CD4-positive, alpha-beta T cell treated with Interleukin-1 beta for 1 hour (primary cell): ENCODE data around the gene WNT8A.
"Not testable (repeated sequence)": the region's sequence is repeated elsewhere in the genome, so short reads cannot be mapped to it uniquely, and the experiment has no call there.

ENCODE experiments used
- DNase-seq, 2 donors: peaks; one replicate each; pipeline ENCODE4 v3.0.0-alpha.2; 2020 to 2022

The WNT8A gene, protein sequence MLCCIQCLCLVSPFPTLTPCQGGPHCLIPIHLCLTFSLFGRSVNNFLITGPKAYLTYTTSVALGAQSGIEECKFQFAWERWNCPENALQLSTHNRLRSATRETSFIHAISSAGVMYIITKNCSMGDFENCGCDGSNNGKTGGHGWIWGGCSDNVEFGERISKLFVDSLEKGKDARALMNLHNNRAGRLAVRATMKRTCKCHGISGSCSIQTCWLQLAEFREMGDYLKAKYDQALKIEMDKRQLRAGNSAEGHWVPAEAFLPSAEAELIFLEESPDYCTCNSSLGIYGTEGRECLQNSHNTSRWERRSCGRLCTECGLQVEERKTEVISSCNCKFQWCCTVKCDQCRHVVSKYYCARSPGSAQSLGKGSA

GRCh38 chr5:138083702-138084101 lies at the start of gene WNT8A:
WNT8A (plus strand) TSS chr5:138084033; CDS start chr5:138084128, 95 bp downstream.
- no peak for DNase-seq

DNA sequence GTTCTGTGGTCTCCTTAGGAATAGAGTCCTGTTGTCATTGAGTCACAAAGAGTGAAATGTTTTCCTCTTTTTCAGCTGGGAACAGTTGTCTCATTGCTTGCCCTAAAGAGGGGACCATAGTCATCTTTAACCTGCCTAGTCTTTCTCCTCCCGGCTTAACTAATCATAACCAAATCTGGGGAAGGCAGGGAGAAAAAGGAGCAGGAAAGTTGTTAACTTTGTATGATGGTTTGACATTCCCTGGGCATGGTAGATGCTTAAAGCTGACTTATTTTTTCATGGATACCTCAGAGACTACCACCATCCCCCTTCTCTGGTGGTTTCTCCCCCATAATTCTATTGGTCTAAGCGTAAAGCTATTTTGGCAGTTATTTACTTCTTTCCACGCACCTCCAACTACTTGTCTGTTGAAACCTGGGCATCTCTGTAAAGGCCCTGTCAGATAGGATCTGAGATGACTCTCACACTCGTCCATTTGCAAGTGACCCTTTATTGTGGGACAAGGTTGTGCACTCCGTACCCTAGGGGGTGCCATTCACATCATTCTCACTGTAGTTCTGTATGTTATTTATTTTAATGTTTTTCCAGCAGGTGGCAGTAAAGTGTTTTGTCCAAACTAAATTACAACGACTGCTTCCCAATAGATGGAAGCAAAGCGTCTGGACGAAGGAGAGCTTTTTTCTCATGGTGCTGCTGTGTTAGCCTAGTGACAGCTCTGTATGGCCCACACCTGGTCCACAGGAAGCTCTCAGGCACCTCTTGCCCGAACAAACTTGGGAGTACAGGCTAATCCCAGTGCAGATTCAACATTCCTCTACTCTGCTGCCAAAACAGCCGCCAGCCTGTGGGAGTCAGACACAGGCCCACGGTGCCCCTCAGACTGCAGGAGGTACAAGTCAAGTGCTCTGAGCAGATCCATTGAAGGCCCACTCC lies 48.0 kb upstream of the WNT8A start:
- DNase-seq, result peak; percentile 77 to 85

DNA sequence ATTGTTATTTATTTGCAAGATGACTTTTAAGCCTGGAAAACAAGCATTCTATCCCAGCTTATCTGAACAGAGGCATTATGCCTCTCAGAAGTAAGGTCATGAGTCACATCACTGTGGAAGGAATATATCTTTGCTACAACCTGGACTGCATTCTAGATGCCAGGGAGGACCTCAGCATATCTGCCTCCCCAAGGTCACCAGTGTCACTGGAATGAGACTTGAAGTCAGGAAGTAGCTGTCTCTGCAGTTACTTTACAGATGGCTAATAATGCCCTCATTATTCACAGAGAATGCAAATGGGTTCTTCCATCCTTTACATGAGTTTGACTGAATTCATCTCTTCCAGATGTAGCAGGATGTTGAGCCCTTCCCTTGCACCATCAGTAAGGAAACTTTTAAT lies 46.6 kb upstream of the WNT8A start:
- no peak for DNase-seq

DNA sequence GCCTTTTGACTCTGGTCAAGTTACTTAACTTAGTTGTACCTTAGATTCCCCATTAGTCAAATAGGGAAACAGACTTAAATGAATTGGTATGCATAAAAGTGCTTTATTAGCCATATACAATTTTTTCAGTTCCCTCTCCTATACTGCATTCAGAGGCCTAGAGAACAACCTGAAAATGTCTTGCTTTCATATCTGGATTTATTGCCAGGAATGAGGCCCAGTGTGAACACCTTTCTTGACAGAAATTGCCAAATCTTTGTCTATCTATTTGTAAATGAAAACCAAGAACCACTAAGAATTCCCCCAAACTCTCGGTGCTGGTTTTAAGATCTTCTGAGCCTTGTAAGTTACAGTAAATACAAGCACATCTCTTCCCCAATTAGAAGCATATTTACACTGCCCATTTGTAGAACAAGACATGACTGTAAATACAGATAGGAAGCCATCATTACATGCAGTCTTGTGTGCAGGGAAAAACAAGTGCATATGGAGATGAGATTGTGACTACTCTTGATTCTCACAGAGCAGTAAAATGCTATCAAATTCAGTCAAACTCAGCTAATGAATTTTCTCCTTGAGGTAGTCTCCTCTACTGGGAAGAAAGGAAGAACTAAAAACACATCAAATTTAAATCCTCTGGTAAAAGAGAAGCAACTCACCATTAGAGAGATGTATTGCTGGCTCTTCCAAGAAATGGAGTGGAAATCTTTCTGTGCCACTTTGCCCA lies 45.8 kb upstream of the WNT8A start:
- no peak for DNase-seq

DNA sequence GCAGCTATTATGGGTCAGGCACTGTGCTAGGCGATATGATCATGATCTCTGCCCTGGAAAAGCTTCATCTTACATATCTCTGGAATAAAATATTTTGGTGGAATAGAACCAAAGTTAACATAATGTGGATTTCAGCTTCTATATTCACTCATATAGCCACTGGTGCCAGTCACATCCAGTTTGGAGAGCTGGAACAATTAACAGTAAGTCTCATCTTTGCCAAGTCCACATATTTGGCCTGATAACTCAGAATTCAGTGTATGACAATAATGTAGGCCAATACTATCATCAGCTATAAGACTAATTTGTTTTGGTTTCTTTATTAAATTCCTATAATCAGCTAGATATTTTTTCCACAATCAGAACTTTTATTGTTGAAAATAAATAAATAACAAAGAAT lies 45.0 kb upstream of the WNT8A start:
- no peak for DNase-seq

DNA sequence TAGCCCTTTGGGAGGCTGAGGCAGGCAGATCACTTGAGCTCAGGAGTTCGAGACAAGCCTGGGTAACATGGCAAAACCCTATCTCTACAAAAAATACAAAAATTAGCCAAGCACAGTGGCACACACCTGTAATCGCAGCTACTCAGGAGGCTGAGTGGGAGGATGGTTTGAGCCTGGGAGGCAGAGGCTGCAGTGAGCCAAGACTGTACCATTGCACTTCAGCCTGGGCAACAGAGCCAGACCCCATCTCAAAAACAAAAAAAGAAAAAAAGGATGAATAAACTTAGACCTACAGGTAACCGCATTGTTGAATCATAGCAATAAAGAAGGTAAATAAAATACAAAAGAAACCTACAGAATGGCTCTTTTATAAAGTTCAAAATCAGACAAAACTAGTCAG lies 38.5 kb upstream of the WNT8A start:
- DNase-seq, result not testable (repeated sequence)

GRCh38 chr5:138051441-138052296 lies 32.2 kb upstream of the WNT8A start:
- DNase-seq, result no peak

GRCh38 chr5:138052718-138053117 lies 31.1 kb upstream of the WNT8A start:
- DNase-seq, result not testable (repeated sequence)

GRCh38 chr5:138053554-138053953 lies 30.3 kb upstream of the WNT8A start:
- DNase-seq, result no peak

DNA sequence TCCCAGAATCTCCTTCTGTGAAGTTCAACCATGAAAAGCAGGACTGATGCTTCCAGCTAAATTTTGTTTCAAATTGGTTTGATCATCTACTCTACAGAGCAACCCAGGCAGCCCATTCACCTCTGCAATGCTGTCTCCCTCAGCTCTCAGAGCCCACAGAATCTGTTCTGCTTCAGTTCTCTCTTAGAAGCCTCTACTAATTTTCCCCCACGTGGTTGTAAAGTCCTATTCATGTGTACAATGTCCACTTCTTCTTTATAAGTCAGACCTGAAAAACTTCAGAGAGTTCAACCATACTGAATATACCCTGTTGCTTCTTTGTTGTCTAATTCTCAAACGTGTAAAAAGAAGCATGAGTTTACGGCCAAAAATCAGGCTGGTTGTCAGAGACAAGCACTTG lies 29.6 kb upstream of the WNT8A start:
- no peak for DNase-seq

- no peak for DNase-seq
Observed at GRCh38 chr5:138054847-138055558, 28.8 kb upstream of the WNT8A start.

- DNase-seq, result no peak
Observed at GRCh38 chr5:138064526-138064925, 19.3 kb upstream of the WNT8A start.

- no peak for DNase-seq
Observed at GRCh38 chr5:138065102-138065501, 18.7 kb upstream of the WNT8A start.

DNA sequence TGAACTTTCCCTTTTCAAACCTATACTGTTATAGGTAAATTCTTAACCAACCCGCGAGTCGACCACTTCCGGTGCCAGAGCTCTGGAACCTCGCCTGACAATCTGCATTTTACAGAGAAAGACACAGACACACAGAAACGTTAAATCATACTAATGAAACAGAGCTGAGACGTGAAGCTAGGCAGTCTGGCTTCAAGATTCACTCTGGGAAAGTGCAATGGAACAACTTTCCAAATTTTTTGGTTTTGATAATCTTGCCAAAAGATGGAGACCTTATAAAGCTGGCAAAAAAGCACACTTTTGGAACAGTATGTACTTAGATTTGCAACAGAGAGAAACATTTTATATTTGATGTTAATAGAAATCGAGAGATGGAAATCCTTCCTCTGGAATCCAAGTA lies 15.9 kb upstream of the WNT8A start:
- DNase-seq, result no peak

DNA sequence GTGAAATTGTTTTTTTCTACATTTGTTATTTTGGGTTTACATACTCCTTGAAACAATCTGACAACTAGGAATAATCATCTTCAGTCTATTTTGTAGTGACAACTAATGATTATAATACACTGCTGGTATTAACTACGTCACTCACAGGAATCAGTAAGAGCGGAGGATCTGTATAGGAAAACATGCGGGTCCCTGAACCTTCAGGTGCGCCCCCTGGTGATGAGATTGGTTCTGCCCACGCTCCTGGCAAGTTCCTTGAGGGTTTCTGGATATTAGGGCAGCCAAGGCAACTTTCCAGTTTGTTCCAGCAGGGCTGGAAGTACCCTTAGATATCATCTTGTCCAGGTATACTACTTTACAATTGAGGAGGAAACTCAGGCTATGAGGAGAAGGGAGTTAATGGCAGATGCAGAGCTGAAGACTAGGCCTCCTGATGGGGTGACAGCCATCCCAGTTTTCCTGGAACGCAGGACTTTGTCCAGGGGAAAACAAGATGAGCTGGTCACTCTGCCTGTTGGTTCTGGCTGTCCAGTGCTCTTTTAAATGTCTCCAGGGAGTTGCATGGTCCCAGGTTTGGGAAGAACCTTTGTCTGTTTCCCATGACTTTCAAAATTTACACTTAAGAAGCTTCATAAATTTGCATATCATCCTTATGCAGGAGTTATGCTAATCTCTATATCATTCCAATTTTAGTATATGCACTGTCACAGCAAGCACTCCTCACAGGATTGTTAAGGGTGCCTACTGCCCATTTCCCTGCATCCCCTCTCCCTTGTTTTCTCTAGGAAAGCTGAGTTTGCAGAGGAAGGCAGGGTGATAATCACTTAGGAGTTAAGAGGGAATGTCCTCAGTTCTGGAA lies 14.9 kb upstream of the WNT8A start:
- peak; percentile 67 to 71 for DNase-seq

DNA sequence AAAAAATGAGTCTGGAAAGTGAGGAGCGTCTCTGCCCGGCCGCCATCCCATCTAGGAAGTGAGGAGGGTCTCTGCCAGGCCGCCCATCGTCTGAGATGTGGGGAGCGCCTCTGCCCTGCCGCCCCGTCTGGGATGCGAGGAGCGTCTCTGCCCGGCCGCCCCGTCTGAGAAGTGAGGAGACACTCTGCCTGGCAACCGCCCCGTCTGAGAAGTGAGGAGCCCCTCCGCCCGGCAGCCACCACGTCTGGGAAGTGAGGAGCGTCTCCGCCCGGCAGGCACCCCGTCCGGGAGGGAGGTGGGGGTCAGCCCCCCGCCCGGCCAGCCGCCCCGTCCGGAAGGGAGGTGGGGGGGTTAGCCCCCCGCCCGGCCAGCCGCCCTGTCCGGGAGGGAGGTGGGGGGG lies 13.8 kb upstream of the WNT8A start:
- DNase-seq, result not testable (repeated sequence)

DNA sequence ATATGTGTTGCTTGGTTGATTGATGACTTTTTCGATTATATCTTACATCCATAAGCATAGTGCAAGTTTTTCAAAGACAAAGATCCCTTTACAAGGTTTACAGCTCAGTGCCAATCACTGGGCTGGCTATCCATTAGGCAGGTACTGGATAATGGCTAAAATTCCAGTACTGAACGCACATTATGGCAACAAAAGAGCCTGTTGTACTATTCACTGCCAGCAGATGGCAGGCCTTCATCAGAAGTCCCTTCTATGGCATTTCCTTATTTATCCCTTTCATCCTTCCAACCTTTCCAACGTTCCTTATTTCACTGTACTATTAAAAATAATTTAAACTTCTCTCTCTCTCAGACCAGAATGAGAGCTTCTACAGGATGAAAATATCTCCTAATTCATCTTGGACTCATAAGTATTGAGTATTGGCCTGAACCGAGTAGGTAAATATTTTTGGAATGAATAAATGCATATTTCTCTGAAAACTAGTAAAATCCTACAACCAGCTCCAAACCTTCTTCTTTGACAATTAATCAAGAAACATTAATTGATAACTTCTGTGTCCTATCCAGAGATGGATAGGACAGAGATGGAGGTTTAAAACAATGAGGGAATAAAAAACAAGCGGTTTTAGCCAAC lies 6.7 kb upstream of the WNT8A start:
- DNase-seq, result peak; percentile 27 to 53

DNA sequence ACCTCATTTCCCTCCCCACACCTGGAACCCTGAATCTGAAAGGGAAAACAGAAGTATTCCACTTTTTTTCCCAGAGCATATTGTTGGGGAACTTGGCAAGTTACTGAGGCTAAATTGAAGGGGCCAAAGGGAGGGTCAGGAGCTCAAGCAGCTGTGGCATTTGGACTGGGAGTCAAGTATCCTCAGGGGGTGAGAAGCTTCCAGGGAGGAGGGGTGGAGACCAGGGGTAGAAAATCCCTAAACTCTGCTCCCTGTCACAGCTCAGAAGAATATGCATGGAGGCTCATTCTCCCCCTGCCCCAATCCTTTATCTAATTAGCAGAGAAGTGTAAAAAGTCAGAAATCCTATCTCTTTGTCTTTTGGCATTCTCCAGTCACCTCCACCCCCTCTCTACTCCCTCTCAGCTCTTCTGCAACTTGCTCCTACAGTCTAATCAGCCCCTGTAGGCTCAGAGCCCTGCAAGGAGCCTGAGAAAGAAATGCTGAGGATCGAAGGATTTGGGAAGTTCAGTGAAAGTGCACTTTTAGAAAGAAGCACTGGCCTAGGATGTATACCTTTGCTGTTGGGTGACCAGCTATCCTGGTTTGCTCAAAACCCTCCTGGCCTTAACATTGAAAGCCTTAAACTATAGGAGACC lies 5.7 kb upstream of the WNT8A start:
- no peak for DNase-seq

DNA sequence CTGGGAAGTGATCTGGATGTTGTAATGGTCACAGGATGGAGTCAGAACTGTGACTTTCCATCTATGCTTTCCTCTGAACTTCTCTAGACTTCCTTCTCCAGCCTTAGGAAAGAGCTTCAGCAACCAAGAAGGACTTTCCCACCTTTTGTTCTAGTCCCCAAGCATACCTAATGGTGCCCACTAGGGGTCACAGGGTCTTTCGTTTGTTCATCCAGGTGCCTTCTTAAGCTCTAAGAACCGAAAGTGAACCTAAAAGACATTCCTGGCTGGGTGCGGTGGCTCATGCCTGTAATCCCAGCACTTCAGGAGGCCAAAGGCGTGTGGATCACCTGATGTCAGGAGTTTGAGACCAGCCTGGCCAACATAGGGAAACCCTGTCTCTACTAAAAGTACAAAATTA lies 1.8 kb upstream of the WNT8A start:
- no peak for DNase-seq

DNA sequence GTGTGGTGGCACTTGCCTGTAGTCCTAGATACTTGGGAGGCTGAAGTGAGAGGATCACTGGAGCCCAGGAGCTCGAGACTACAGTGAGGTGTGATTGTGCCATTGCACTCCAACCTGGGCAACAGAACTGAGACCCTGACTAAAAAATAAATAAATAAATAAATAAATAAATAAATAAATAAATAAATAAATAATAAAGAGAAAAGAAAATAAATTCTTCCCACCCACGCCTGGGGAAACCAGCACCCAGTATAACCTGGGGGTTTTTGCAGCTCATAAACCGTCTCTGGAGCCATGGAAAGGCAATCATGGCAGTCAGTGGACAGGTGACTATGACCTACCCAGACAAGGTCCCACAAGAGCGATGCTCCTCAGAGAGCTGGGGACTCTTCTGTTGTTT lies 7.9 kb downstream of the WNT8A start:
- no peak for DNase-seq
